NT2/D1 (cell line): ENCODE data around the gene OR1M1.

ENCODE experiments used
- DNase-seq: peaks from one replicate; pipeline ENCODE4 v3.0.0-alpha.2; 2011; ENCODE audit warnings: low read depth, low spot score
- H3K27me3 ChIP-seq: 2 replicates; pipeline ENCODE4 v1.6.0; 2011; ENCODE audit warnings: mild to moderate bottlenecking; ENCODE audit not compliant: insufficient read length, insufficient read depth
- H3K36me3 ChIP-seq: 2 replicates; pipeline ENCODE4 v1.6.1; 2011; ENCODE audit warnings: mild to moderate bottlenecking, low read length, mixed read lengths; ENCODE audit not compliant: insufficient read depth, insufficient read length
- H3K4me1 ChIP-seq: 2 replicates; pipeline ENCODE4 v1.5.1; 2011; ENCODE audit not compliant: insufficient read depth, insufficient read length
- H3K4me3 ChIP-seq: 2 replicates; pipeline ENCODE4 v1.5.1; 2011; ENCODE audit warnings: low read depth; ENCODE audit not compliant: insufficient read length
- H3K9ac ChIP-seq: 2 replicates; pipeline ENCODE4 v1.6.0; 2011; ENCODE audit warnings: low read depth; ENCODE audit not compliant: insufficient read length
- H3K9me3 ChIP-seq: 2 replicates; pipeline ENCODE4 v1.5.1; 2011; ENCODE audit warnings: mild to moderate bottlenecking, low read length; ENCODE audit not compliant: insufficient read depth
- SUZ12 ChIP-seq: IDR thresholded peaks from 2 replicates; pipeline ENCODE4 v1.6.1; 2011; ENCODE audit not compliant: insufficient read length, insufficient read depth; ENCODE audit errors: extremely low read depth
- YY1 ChIP-seq: IDR thresholded peaks from 2 replicates; pipeline ENCODE4 v1.6.1; 2011; ENCODE audit not compliant: insufficient read length, insufficient read depth
- ZNF274 ChIP-seq: IDR thresholded peaks from 2 replicates; pipeline ENCODE4 v1.6.1; 2011; ENCODE audit warnings: mild to moderate bottlenecking, low read depth, low read length

The OR1M1 gene

DNA sequence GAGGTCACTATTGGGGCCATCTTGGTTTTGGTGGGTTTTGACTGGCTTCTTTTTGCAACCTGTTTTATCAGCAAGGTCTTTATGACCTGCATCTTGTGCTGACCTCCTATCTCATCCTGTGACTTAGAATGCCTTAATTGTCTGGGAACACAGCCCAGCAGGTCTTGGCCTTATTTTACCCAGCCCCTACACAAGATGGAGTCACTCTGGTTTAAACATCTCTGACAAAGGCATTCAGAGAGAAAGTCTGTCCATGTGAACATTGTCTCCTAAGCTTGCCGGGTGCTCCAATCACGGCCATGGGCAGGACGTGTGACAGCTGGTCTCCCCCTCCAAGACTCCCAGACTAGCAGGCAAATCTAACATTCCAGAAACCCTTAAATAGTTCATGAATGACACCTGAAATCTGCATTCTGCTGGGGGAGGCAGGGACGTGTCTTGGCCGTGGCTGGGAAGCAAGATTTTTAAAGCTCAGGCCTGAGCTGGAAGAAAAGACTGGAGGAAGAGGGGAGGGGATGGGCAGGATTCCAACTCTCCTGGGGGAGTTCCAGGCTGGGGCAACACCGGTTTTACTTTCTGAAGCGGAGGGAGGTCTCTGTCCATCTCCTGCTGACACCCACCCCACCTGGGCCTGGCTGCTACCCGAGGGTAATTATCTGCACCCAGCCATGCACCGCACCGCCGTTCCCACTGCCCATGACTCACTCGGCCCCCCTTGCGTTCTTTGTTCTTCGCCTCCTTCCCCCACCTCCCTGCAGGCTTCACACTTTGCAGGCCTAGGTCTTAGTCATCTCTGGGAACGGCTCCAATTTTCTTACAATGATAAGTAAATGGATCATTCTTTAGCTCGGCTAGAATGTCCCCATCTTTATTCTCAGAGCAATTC lies 11.6 kb upstream of the OR1M1 start:
- no peaks in the 10 kb centered on the region for H3K36me3 ChIP-seq
- DNase-seq: peak; percentile 92
- H3K9ac ChIP-seq: peak overlapping the region; percentile 58

DNA sequence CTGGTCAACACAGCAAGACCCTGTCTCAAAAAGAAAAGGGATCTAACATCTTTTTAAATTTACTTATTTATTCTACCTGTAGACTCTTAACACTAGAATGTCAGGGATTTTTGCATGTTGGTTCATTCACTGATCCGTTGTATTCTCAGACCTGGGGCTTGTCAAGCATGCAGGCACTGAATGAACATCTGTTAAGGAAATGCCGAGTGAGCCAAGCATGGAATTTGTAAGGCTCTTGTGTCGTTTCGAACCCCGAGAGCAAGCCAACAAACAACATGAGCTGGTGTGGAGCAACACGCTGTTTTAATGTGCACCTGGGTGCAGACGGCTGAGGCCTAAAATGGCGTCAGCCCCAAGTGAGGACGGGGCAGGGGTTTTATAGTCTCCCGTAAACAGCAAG lies 10.0 kb upstream of the OR1M1 start:
- no peaks in the 10 kb centered on the region for H3K9me3 ChIP-seq
- H3K4me3 ChIP-seq: no peak overlapping the region
- H3K27me3 ChIP-seq: no peaks in the 10 kb centered on the region
- no peaks in the 10 kb centered on the region for H3K36me3 ChIP-seq
- no peak for DNase-seq
- H3K9ac ChIP-seq: no peak overlapping the region
- no peak for TF ChIP-seq SUZ12
- H3K4me1 ChIP-seq: peaks cover 9% of the 10 kb centered on the region

More for the DNA sequence above, 11.6 kb upstream of the OR1M1 start:
- TF ChIP-seq YY1 (no peak), ZNF274 (no peak)
- no peaks in the 10 kb centered on the region for H3K9me3 ChIP-seq
- H3K4me3 ChIP-seq: no peak overlapping the region
- H3K27me3 ChIP-seq: no peaks in the 10 kb centered on the region
- peaks cover 9% of the 10 kb centered on the region for H3K4me1 ChIP-seq

DNA sequence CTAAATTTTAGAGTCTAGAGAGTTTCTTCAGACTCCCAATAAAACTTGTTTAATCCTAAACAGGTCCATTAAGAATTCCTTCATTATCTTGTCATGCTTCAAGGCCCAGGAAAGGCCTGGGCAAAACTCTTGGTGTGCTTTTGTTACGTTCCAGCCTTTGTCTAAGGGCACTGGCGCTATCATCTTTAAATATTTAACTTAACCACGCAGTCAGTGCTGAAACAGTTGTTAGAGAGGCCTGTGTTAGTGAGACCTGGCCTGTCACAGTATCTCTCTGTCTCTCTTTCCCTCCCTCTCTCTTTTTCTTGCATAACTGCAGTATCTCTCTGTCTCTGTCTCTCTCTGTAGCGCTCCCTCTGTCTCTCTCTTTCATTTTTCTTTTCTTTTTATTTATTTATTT lies 8.2 kb upstream of the OR1M1 start:
- DNase-seq: no peak
- no peaks in the 10 kb centered on the region for H3K27me3 ChIP-seq
- no peaks in the 10 kb centered on the region for H3K36me3 ChIP-seq
- no peak overlapping the region for H3K9ac ChIP-seq
- H3K4me1 ChIP-seq: peaks cover 5% of the 10 kb centered on the region
- H3K9me3 ChIP-seq: no peaks in the 10 kb centered on the region
- TF ChIP-seq ZNF274 (no peak), SUZ12 (no peak), YY1 (no peak)
- no peak overlapping the region for H3K4me3 ChIP-seq

DNA sequence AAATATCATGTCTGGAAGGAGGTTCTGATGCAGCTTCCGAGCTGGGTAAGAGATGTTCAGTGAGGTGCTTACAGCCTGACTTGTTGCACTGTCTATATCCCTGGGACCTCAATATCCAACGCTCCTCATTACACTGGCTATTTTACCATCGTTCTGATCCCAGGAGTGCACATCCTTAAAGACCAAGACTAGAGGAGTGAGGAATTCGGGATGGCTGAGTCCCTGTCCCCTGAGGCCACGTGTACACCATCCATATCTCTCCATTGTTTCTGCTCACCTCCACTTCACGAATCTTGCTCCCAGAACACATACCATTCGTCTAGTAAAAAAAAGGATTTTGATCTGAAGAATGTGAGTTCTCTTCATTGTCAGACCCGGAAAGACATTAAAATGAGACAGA lies 20.5 kb downstream of the OR1M1 start, which contains the start of gene OR7G2:
TSS of gene OR7G2 (minus strand) at position 101 of the 400 bp plus-strand sequence. CDS start 4,232 bp downstream, outside the sequence.
- no peaks in the 10 kb centered on the region for H3K4me1 ChIP-seq
- H3K36me3 ChIP-seq: no peaks in the 10 kb centered on the region
- TF ChIP-seq YY1 (no peak), SUZ12 (no peak), ZNF274 (no peak)
- no peak within 1 kb of the TSS for H3K9ac ChIP-seq
- no peak within 1 kb of the TSS for H3K4me3 ChIP-seq
- no peaks in the 10 kb centered on the region for H3K9me3 ChIP-seq
- no peak for DNase-seq
- no peaks in the 10 kb centered on the region for H3K27me3 ChIP-seq

DNA sequence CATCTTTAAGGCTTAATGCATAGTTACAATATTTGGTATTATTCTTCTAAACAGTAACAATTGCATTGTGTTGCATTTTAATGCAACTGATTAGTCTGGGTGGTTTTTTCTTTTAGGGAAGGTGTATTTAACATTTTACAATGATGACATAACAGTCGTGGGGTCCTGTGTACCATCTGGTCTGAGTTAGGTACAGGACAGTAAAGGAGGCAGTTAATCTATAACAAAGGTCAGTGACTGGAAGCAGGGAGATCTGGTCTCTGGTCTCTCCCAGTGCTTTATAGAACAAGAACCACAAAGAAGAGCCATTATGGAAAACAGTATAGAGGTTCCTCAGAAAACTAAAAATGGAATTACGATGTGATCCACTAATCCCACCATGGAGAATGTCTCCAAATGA lies 23.1 kb downstream of the OR1M1 start:
- Histone ChIP-seq H3K9ac (no peak overlapping the region), H3K36me3 (no peaks in the 10 kb centered on the region), H3K27me3 (no peaks in the 10 kb centered on the region), H3K4me1 (no peaks in the 10 kb centered on the region), H3K4me3 (no peak overlapping the region), H3K9me3 (no peaks in the 10 kb centered on the region)
- DNase-seq: no peak
- no peak for TF ChIP-seq SUZ12
- TF ChIP-seq ZNF274: no peak
- TF ChIP-seq YY1: no peak

DNA sequence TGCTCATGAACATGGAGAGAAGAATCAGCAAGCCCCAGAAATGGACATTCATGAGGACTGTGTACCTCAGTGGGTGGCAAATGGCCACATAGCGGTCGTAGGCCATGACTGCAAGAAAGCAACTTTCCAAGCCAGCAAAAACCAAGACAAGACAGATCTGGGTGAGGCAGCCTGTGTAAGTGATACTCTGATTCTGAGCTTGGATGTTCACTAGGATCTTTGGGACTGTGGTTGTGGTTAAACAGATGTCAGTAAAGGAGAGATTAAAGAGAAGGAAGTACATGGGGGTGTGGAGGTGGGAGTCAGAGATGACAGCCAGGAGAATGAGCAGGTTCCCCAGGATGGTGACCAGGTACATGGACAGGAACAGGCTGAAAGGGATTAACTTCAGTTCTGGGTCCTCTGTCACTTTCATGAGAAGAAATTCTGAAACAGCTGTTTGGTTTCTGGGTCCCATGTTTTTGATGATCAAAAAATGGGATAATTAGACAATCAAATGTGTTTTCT lies 28.5 kb downstream of the OR1M1 start, which contains the start of gene OR7G1:
TSS of gene OR7G1 (minus strand) at position 457 of the 507 bp plus-strand sequence. CDS start at position 457, 0 bp downstream.
- no peak within 1 kb of the TSS for H3K9ac ChIP-seq
- H3K4me1 ChIP-seq: no peaks in the 10 kb centered on the region
- no peaks in the 10 kb centered on the region for H3K36me3 ChIP-seq
- TF ChIP-seq ZNF274 (no peak), SUZ12 (no peak), YY1 (no peak)
- no peak within 1 kb of the TSS for H3K4me3 ChIP-seq
- no peaks in the 10 kb centered on the region for H3K9me3 ChIP-seq
- H3K27me3 ChIP-seq: no peaks in the 10 kb centered on the region
- DNase-seq: no peak

DNA sequence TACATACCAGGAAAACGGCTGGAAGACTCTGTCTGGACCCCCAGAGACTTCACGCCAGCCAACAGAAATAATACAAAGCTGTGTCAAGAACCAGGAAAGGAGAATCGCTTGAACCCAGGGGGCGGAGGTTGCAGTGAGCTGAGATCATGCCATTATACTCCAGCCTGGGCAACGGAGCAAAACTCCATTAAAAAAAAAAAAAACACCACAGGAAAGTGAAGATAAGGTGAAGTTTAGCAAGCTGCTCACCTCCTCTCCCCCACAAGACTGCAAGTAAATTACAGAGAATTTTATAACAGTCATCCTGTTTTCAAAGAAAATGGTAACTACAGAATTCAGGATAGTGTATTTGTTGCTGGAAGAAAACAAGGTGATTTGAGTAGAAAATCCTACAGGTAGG lies 29.7 kb downstream of the OR1M1 start:
- H3K9me3 ChIP-seq: no peaks in the 10 kb centered on the region
- H3K9ac ChIP-seq: no peak overlapping the region
- H3K36me3 ChIP-seq: no peaks in the 10 kb centered on the region
- TF ChIP-seq ZNF274: no peak
- H3K4me1 ChIP-seq: no peaks in the 10 kb centered on the region
- H3K4me3 ChIP-seq: no peak overlapping the region
- DNase-seq: no peak
- no peaks in the 10 kb centered on the region for H3K27me3 ChIP-seq
